Liver (tissue), 3 donors: Measurements from ENCODE around the gene TBC1D20.
A peak's percentile ranks its signal among the peaks of the same experiment; 100 is the strongest.
"Not testable (repeated sequence)": the region's sequence is repeated elsewhere in the genome, so short reads cannot be mapped to it uniquely, and the experiment has no call there.

Experiments
- ATF3 ChIP-seq: IDR thresholded peaks from 2 replicates; pipeline ENCODE4 v1.6.1; 2016; ENCODE audit warnings: antibody characterized with exemption
- FOXA1 ChIP-seq: IDR thresholded peaks from 2 replicates; pipeline ENCODE4 v1.6.1; 2016; ENCODE audit warnings: antibody characterized with exemption
- FOXA2 ChIP-seq: IDR thresholded peaks from 2 replicates; pipeline ENCODE4 v1.6.1; 2016; ENCODE audit warnings: antibody characterized with exemption
- GABPA ChIP-seq, 2 donors: IDR thresholded peaks in 1 of 2; conservative IDR thresholded peaks in 1 of 2; 2 replicates each; pipeline ENCODE4 v1.6.1; 2016; ENCODE audit warnings: antibody characterized with exemption in 2 of 2, mild to moderate bottlenecking in 1 of 2, moderate library complexity in 1 of 2
- MAX ChIP-seq: IDR thresholded peaks from 2 replicates; pipeline ENCODE4 v1.6.1; 2016; ENCODE audit warnings: antibody characterized with exemption
- RAD21 ChIP-seq, 2 donors: IDR thresholded peaks; 2 replicates each; pipeline ENCODE4 v1.6.1; 2016; ENCODE audit warnings: antibody characterized with exemption in 2 of 2, mild to moderate bottlenecking in 2 of 2
- SP1 ChIP-seq: IDR thresholded peaks from 2 replicates; pipeline ENCODE4 v1.6.1; 2018; ENCODE audit warnings: antibody characterized with exemption, mild to moderate bottlenecking
- TF ChIP-seq, protein P1 (sequence below): fragments of 150-350 bp; IDR thresholded peaks from 2 replicates; pipeline ENCODE4 v1.5.1; 2017; ENCODE audit warnings: improper control_type of control experiment, low read depth, low read length; ENCODE audit not compliant: missing input control
- TF ChIP-seq, protein P2 (sequence below): IDR thresholded peaks from 2 replicates; pipeline ENCODE4 v1.6.1; 2016; ENCODE audit warnings: antibody characterized with exemption
- donor health status: healthy.
- donor health status: healthy.

GRCh38 chr20:508364-508787, 46.0 kb upstream of the TBC1D20 start:
- TF ChIP-seq, protein P1, sequence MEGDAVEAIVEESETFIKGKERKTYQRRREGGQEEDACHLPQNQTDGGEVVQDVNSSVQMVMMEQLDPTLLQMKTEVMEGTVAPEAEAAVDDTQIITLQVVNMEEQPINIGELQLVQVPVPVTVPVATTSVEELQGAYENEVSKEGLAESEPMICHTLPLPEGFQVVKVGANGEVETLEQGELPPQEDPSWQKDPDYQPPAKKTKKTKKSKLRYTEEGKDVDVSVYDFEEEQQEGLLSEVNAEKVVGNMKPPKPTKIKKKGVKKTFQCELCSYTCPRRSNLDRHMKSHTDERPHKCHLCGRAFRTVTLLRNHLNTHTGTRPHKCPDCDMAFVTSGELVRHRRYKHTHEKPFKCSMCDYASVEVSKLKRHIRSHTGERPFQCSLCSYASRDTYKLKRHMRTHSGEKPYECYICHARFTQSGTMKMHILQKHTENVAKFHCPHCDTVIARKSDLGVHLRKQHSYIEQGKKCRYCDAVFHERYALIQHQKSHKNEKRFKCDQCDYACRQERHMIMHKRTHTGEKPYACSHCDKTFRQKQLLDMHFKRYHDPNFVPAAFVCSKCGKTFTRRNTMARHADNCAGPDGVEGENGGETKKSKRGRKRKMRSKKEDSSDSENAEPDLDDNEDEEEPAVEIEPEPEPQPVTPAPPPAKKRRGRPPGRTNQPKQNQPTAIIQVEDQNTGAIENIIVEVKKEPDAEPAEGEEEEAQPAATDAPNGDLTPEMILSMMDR, result not testable (repeated sequence)
- TF ChIP-seq SP1 (peak; percentile 46), MAX (peak; percentile 18), RAD21 (IDR thresholded peaks at IDR 0.05) (peak in 1 of 2 donors; percentile 19)
- not testable (repeated sequence) for TF ChIP-seq ATF3; FOXA1; FOXA2; GABPA (IDR thresholded peaks at IDR 0.05 in 1 of 2, conservative IDR thresholded peaks at IDR 0.05 in 1 of 2)
- TF ChIP-seq, protein P2, sequence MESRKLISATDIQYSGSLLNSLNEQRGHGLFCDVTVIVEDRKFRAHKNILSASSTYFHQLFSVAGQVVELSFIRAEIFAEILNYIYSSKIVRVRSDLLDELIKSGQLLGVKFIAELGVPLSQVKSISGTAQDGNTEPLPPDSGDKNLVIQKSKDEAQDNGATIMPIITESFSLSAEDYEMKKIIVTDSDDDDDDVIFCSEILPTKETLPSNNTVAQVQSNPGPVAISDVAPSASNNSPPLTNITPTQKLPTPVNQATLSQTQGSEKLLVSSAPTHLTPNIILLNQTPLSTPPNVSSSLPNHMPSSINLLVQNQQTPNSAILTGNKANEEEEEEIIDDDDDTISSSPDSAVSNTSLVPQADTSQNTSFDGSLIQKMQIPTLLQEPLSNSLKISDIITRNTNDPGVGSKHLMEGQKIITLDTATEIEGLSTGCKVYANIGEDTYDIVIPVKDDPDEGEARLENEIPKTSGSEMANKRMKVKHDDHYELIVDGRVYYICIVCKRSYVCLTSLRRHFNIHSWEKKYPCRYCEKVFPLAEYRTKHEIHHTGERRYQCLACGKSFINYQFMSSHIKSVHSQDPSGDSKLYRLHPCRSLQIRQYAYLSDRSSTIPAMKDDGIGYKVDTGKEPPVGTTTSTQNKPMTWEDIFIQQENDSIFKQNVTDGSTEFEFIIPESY, result not testable (repeated sequence)
